Tibial nerve (tissue), 4 donors: ENCODE measurements around the gene BCL3. TPM values are rescaled to one million over a fixed set of nuclear protein-coding genes. Genes with fewer than 3 reads are reported as not detected.
A peak's percentile ranks its signal among the peaks of the same experiment; 100 is the strongest.

Experiments used
- DNase-seq, 2 donors: peaks; one replicate each; pipeline ENCODE4 v3.0.0-alpha.2; 2019; ENCODE audit warnings: low spot score in 2 of 2
- H3K27ac ChIP-seq, 4 donors: fragments of 200-600 bp; sonication (generic) in 3 of 4; one replicate each; pipeline ENCODE4 v1.5.1; 2017 to 2019; ENCODE audit warnings: mild to moderate bottlenecking in 1 of 4
- H3K27me3 ChIP-seq, 2 donors: fragments of 200-600 bp; sonication (generic) in 1 of 2; one replicate each; pipeline versions ENCODE4 v1.5.1 to v1.6.0; 2017 to 2019
- H3K36me3 ChIP-seq, 3 donors: fragments of 200-600 bp; sonication (generic); one replicate each; pipeline ENCODE4 v1.5.1; 2018 to 2019
- H3K4me1 ChIP-seq, 4 donors: fragments of 200-600 bp; sonication (generic) in 3 of 4; one replicate each; pipeline ENCODE4 v1.5.1; 2017 to 2019
- H3K4me3 ChIP-seq, 4 donors: fragments of 200-600 bp; sonication (generic) in 3 of 4; one replicate each; pipeline ENCODE4 v1.5.1; 2017 to 2019; ENCODE audit warnings: mild to moderate bottlenecking in 1 of 4, moderate library complexity in 1 of 4
- H3K9me3 ChIP-seq, 4 donors: fragments of 200-600 bp; sonication (generic) in 3 of 4; one replicate each; pipeline ENCODE4 v1.5.1; 2017 to 2019
- CTCF ChIP-seq, 5 experiments: fragments of 200-600 bp in 3 of 5; fragments of 450-650 bp in 2 of 5; sonication (generic) in 3 of 5; IDR thresholded peaks; one replicate each; pipeline ENCODE4 v1.5.1; 2016 to 2019; ENCODE audit warnings: antibody characterized with exemption in 5 of 5, mild to moderate bottlenecking in 3 of 5, moderate library complexity in 2 of 5
- EP300 ChIP-seq, 2 donors: sonication (generic); formaldehyde crosslinking; IDR thresholded peaks; one replicate each; pipeline ENCODE4 v1.6.1; 2017; ENCODE audit warnings: antibody characterized with exemption in 2 of 2, mild to moderate bottlenecking in 1 of 2
- POLR2A ChIP-seq, 2 donors: fragments of 450-650 bp; IDR thresholded peaks; one replicate each; pipeline ENCODE4 v1.6.1; 2017; ENCODE audit warnings: antibody characterized with exemption in 2 of 2, mild to moderate bottlenecking in 2 of 2, moderate library complexity in 2 of 2
- WGBS, 2 donors: methylation state at CpG; one replicate each; pipeline ENCODE4 v1.1.5; 2018; 5-methylcytosine and 5-hydroxymethylcytosine counted together
- total RNA-seq, 4 donors: library from RNA; depleted of rRNA; stranded (reverse); fragments of >200 nt; gene quantifications; one replicate each; pipeline ENCODE4 v1.1.0, GENCODE V29; 2016

Gene BCL3
- total RNA-seq, 4 donors from 2014 or later = 10.3 to 37.8 (median 18.0) TPM

GRCh38 chr19:44803442-44804428, 55.2 kb downstream of the BCL3 start:
- peaks cover 0 to 22% (median 8%) of the 10 kb centered on the region in 4 donors for H3K4me1 ChIP-seq
- H3K36me3 ChIP-seq = no peaks in the 10 kb centered on the region
- TF ChIP-seq EP300 (IDR thresholded peaks at IDR 0.05) = no peak
- no peak for TF ChIP-seq POLR2A (IDR thresholded peaks at IDR 0.05)
- no peak for TF ChIP-seq CTCF (IDR thresholded peaks at IDR 0.05)
- DNase-seq = no peak
- no peak overlapping the region for H3K4me3 ChIP-seq
- H3K27ac ChIP-seq = no peak overlapping the region
- H3K9me3 ChIP-seq = peaks cover 0 to 6% (median 0%) of the 10 kb centered on the region in 4 donors
- no peaks in the 10 kb centered on the region for H3K27me3 ChIP-seq
- 81 to 89% methylated on average over 13 of the region's 13 CpGs for WGBS, 2 donors

- no peaks in the 10 kb centered on the region for H3K36me3 ChIP-seq
- H3K9me3 ChIP-seq = peaks cover 0 to 6% (median 0%) of the 10 kb centered on the region in 4 donors
- H3K27ac ChIP-seq = no peak overlapping the region
- H3K4me1 ChIP-seq = peaks cover 0 to 39% (median 23%) of the 10 kb centered on the region in 4 donors
- no peak overlapping the region for H3K4me3 ChIP-seq
- 75% methylated on average over 7 of the region's 7 CpGs for whole genome bisulfite sequencing, 2 donors
- DNase-seq = no peak
- H3K27me3 ChIP-seq = no peaks in the 10 kb centered on the region
- TF ChIP-seq CTCF (IDR thresholded peaks at IDR 0.05) (no peak), EP300 (IDR thresholded peaks at IDR 0.05) (no peak), POLR2A (IDR thresholded peaks at IDR 0.05) (no peak)
Measured at GRCh38 chr19:44806291-44806690, 57.8 kb downstream of the BCL3 start.

GRCh38 chr19:44807162-44807561, 58.7 kb downstream of the BCL3 start:
- peaks cover 0 to 48% (median 23%) of the 10 kb centered on the region in 4 donors for H3K4me1 ChIP-seq
- peaks cover 0 to 6% (median 0%) of the 10 kb centered on the region in 4 donors for H3K9me3 ChIP-seq
- no peak for DNase-seq
- peaks cover 0 to 4% (median 0%) of the 10 kb centered on the region in 3 donors for H3K36me3 ChIP-seq
- H3K27ac ChIP-seq = peak overlapping the region in 2 of 4 donors; percentile 85 to 90
- H3K4me3 ChIP-seq = no peak overlapping the region
- WGBS, 2 donors = 79 to 90% methylated on average over 4 to 5 of the region's 5 CpGs
- TF ChIP-seq POLR2A (IDR thresholded peaks at IDR 0.05) (no peak), EP300 (IDR thresholded peaks at IDR 0.05) (no peak), CTCF (IDR thresholded peaks at IDR 0.05) (no peak)
- no peaks in the 10 kb centered on the region for H3K27me3 ChIP-seq

GRCh38 chr19:44807652-44808462, 59.3 kb downstream of the BCL3 start:
- DNase-seq = peak in 1 of 2 donors; percentile 27
- Histone ChIP-seq H3K4me3 (peak overlapping the region in 1 of 4 donors; percentile 66), H3K27ac (peak overlapping the region; percentile 56 to 90 (median 79)), H3K9me3 (peaks cover 0 to 6% (median 0%) of the 10 kb centered on the region in 4 donors), H3K27me3 (no peaks in the 10 kb centered on the region), H3K36me3 (peaks cover 0 to 8% (median 0%) of the 10 kb centered on the region in 3 donors), H3K4me1 (peaks cover 0 to 49% (median 23%) of the 10 kb centered on the region in 4 donors)
- WGBS, 2 donors = 18 to 19% methylated on average over 14 of the region's 14 CpGs
- TF ChIP-seq CTCF (IDR thresholded peaks at IDR 0.05) (peak; percentile 30 to 52 (median 39)), EP300 (IDR thresholded peaks at IDR 0.05) (no peak)
